ENCODE measurements around the gene LDHAL6B. TPM values are rescaled to one million over a fixed set of nuclear protein-coding genes. Genes with fewer than 3 reads are reported as not detected.

LDHAL6B gene
- total RNA-seq, 1 experiment from 2014 or later: not detected

DNA sequence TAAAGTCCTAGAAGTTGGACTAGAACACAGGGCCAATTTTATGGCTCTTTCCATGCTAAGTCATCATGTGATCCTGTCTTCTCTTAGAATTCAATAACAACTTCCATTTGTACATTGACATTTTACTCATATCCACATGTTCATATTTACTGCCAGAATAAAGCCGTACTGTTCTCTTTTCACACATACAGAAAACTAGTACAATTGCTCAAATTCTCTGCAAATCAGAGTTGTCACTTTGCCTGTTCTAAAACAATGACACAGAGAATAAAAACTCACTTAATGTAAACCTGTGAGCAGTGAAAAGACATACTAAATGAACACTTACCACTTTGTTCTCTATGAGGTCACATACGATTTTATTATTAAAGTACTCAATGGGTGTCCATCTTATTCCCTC is 3.5 kb downstream of the LDHAL6B start:
- intact Hi-C loops (cut with micrococcal nuclease; ENCODE audit: unreplicated experiment): no loop called here
- Histone ChIP-seq H3K4me3 (ENCODE audit: low read depth, low read length) (no peak overlapping the region), H3K9me3 (no peaks in the 10 kb centered on the region), H3K36me3 (ENCODE audit: control insufficient read depth, insufficient read depth, low read length) (peaks cover 4% of the 10 kb centered on the region; the same call in 1 of the 2 replicates), H3K27me3 (replicated peaks; ENCODE audit: control insufficient read depth, insufficient read depth, low read length) (no peaks in the 10 kb centered on the region), H3K4me1 (no peaks in the 10 kb centered on the region)
- Mint-ChIP-seq H3K27me3 (ENCODE audit: insufficient read depth, unreplicated experiment) (no peaks in the 10 kb centered on the region), H3K4me1 (ENCODE audit: low read depth, unreplicated experiment) (no peaks in the 10 kb centered on the region), H3K27ac (ENCODE audit: unreplicated experiment) (no peak overlapping the region), H3K9me3 (ENCODE audit: unreplicated experiment) (no peaks in the 10 kb centered on the region), H3K4me3 (ENCODE audit: unreplicated experiment) (no peak overlapping the region), H3K36me3 (ENCODE audit: insufficient read depth, unreplicated experiment) (peaks cover 82% of the 10 kb centered on the region)
- TF ChIP-seq, protein P1, sequence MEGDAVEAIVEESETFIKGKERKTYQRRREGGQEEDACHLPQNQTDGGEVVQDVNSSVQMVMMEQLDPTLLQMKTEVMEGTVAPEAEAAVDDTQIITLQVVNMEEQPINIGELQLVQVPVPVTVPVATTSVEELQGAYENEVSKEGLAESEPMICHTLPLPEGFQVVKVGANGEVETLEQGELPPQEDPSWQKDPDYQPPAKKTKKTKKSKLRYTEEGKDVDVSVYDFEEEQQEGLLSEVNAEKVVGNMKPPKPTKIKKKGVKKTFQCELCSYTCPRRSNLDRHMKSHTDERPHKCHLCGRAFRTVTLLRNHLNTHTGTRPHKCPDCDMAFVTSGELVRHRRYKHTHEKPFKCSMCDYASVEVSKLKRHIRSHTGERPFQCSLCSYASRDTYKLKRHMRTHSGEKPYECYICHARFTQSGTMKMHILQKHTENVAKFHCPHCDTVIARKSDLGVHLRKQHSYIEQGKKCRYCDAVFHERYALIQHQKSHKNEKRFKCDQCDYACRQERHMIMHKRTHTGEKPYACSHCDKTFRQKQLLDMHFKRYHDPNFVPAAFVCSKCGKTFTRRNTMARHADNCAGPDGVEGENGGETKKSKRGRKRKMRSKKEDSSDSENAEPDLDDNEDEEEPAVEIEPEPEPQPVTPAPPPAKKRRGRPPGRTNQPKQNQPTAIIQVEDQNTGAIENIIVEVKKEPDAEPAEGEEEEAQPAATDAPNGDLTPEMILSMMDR (IDR thresholded peaks at IDR 0.05; ENCODE audit: insufficient read depth in 1 of 2, low read depth in 1 of 2, low read length in 1 of 2, severe bottlenecking in 1 of 2, unreplicated experiment in 1 of 2): no peak
- no peak for DNase-seq
- BruUV-seq (replicated peaks): no TSS peak
- ChIA-PET CTCF (no interaction called here), POLR2A (no interaction called here)

DNA sequence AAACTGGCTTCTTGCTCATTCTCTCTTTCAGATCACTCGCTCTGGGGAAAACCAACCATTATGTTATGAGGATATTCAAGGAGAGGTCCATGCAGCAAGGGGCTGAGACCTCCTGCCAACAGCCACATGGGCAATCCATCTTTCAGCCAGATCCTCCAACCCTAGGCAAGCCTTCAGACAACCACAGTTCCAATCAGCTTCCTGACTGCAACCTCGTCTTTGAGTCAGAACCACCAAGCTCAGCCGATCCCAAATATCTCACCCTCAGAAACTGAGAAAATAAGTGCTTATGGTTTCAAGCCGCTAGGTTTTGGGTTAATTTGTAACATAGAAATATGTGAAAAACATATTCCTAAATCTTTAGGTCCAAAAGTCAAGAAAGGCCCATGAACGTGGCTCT is 10.3 kb downstream of the LDHAL6B start:
- H3K4me3 ChIP-seq (ENCODE audit: low read depth, low read length): no peak overlapping the region
- H3K4me3 Mint-ChIP-seq (ENCODE audit: unreplicated experiment): no peak overlapping the region
- H3K4me1 Mint-ChIP-seq (ENCODE audit: low read depth, unreplicated experiment): no peaks in the 10 kb centered on the region
- H3K27ac Mint-ChIP-seq (ENCODE audit: unreplicated experiment): no peak overlapping the region
- peaks cover 83% of the 10 kb centered on the region for H3K36me3 Mint-ChIP-seq (ENCODE audit: insufficient read depth, unreplicated experiment)
- no peak for DNase-seq
- intact Hi-C loops (cut with micrococcal nuclease; ENCODE audit: unreplicated experiment): no loop called here
- no peaks in the 10 kb centered on the region for H3K36me3 ChIP-seq (ENCODE audit: control insufficient read depth, insufficient read depth, low read length)
- H3K27me3 Mint-ChIP-seq (ENCODE audit: insufficient read depth, unreplicated experiment): no peaks in the 10 kb centered on the region
- no peaks in the 10 kb centered on the region for H3K4me1 ChIP-seq
- TF ChIP-seq, protein P1 (IDR thresholded peaks at IDR 0.05; ENCODE audit: insufficient read depth in 1 of 2, low read depth in 1 of 2, low read length in 1 of 2, severe bottlenecking in 1 of 2, unreplicated experiment in 1 of 2): no peak
- H3K27me3 ChIP-seq (replicated peaks; ENCODE audit: control insufficient read depth, insufficient read depth, low read length): no peaks in the 10 kb centered on the region
- H3K9me3 ChIP-seq: no peaks in the 10 kb centered on the region
- no TSS peak for BruUV-seq (replicated peaks)
- H3K9me3 Mint-ChIP-seq (ENCODE audit: unreplicated experiment): no peaks in the 10 kb centered on the region
- ChIA-PET CTCF (no interaction called here), POLR2A (no interaction called here)

DNA sequence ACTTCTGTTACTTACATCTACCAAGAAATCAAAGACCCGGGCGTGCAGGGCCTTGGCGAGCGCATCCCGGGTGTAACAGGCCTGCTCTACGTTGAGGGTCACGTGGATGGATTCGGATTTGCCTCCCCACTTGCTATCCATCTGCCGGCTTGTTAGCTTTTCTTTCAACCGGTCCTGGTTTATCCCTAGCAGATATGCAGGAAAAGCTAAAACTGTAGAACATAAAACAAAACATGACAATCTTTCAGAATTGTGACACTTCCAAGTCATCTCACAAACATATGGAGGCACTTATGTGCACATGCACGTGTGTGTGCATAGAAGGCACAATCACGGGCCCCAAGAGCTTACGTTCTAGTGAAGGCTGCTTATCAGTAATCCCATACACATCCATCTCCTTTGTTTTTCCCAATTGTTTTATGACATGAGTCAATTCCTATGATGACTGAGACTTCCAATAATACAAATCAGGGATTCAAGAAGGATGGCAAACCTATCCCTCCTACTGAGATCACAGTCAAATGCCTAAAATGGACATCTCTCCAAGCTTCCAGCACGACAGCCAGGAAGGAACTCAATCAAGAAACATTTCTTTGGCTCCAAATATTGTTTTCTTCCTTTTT is 11.3 kb downstream of the LDHAL6B start:
- Histone ChIP-seq H3K4me1 (no peaks in the 10 kb centered on the region), H3K36me3 (ENCODE audit: control insufficient read depth, insufficient read depth, low read length) (no peaks in the 10 kb centered on the region), H3K9me3 (no peaks in the 10 kb centered on the region), H3K27me3 (replicated peaks; ENCODE audit: control insufficient read depth, insufficient read depth, low read length) (no peaks in the 10 kb centered on the region), H3K4me3 (ENCODE audit: low read depth, low read length) (no peak overlapping the region)
- BruUV-seq (replicated peaks): no TSS peak
- DNase-seq: no peak
- peaks cover 79% of the 10 kb centered on the region for H3K36me3 Mint-ChIP-seq (ENCODE audit: insufficient read depth, unreplicated experiment)
- H3K4me3 Mint-ChIP-seq (ENCODE audit: unreplicated experiment): no peak overlapping the region
- H3K4me1 Mint-ChIP-seq (ENCODE audit: low read depth, unreplicated experiment): no peaks in the 10 kb centered on the region
- TF ChIP-seq, protein P1 (IDR thresholded peaks at IDR 0.05; ENCODE audit: insufficient read depth in 1 of 2, low read depth in 1 of 2, low read length in 1 of 2, severe bottlenecking in 1 of 2, unreplicated experiment in 1 of 2): no peak
- H3K27me3 Mint-ChIP-seq (ENCODE audit: insufficient read depth, unreplicated experiment): no peaks in the 10 kb centered on the region
- no peak overlapping the region for H3K27ac Mint-ChIP-seq (ENCODE audit: unreplicated experiment)
- intact Hi-C loops (cut with micrococcal nuclease; ENCODE audit: unreplicated experiment): no loop called here
- CTCF ChIA-PET: no interaction called here
- H3K9me3 Mint-ChIP-seq (ENCODE audit: unreplicated experiment): no peaks in the 10 kb centered on the region
- POLR2A ChIA-PET: no interaction called here
